CD14-positive monocyte (primary cell): ENCODE data around the gene ANKRD2. TPM values are rescaled to one million over a fixed set of nuclear protein-coding genes. Genes with fewer than 3 reads are reported as not detected.

Source experiments
- DNase-seq, 3 donors: peaks; one replicate each; pipeline ENCODE4 v3.0.0-alpha.2; 2011 to 2022
- H2AFZ ChIP-seq: 2 replicates; pipeline ENCODE4 v1.6.0; 2012; ENCODE audit warnings: mild to moderate bottlenecking, low read depth, low read length, inconsistent platforms; ENCODE audit not compliant: insufficient read depth, poor library complexity, severe bottlenecking
- H3K27ac ChIP-seq, 2 donors: 1 replicate in 1 of 2; 2 replicates in 1 of 2; pipeline ENCODE4 v1.5.1; 2012 to 2013; ENCODE audit warnings: low read length in 2 of 2, control low read depth in 1 of 2, inconsistent platforms in 1 of 2, low read depth in 1 of 2, mild to moderate bottlenecking in 1 of 2
- H3K27me3 ChIP-seq, 2 donors: one replicate each; pipeline versions ENCODE4 v1.6.0 to v1.6.1; 2011 to 2013; ENCODE audit warnings: low read length in 2 of 2; ENCODE audit not compliant: control insufficient read depth in 2 of 2, insufficient read depth in 2 of 2
- H3K36me3 ChIP-seq, 2 donors: replicated peaks in 1 of 2; 1 replicate in 1 of 2; 2 replicates in 1 of 2; pipeline versions ENCODE4 v1.5.1 to v1.6.1; 2012 to 2013; ENCODE audit warnings: low read length in 2 of 2, control low read depth in 1 of 2, inconsistent platforms in 1 of 2, mild to moderate bottlenecking in 1 of 2; ENCODE audit not compliant: insufficient read depth in 2 of 2, control insufficient read depth in 1 of 2
- H3K4me1 ChIP-seq, 2 donors: 1 replicate in 1 of 2; 2 replicates in 1 of 2; pipeline versions ENCODE4 v1.5.1 to v1.6.1; 2012 to 2013; ENCODE audit warnings: low read length in 2 of 2, control low read depth in 1 of 2, inconsistent platforms in 1 of 2, mild to moderate bottlenecking in 1 of 2, moderate library complexity in 1 of 2; ENCODE audit not compliant: insufficient read depth in 2 of 2, control insufficient read depth in 1 of 2
- H3K4me2 ChIP-seq: replicated peaks from 2 replicates; pipeline ENCODE3; 2012; ENCODE audit warnings: low read length, moderate library complexity, mild to moderate bottlenecking; ENCODE audit not compliant: poor library complexity, severe bottlenecking; ENCODE audit errors: extremely low read depth
- H3K4me3 ChIP-seq, 3 experiments: fragments of 200-600 bp in 1 of 3; sonication (generic) in 1 of 3; replicated peaks in 1 of 3; 1 replicate in 2 of 3; 2 replicates in 1 of 3; pipeline ENCODE4 v1.5.1; 2011 to 2013; ENCODE audit warnings: low read length in 3 of 3, mild to moderate bottlenecking in 3 of 3, control low read depth in 2 of 3, low read depth in 2 of 3, inconsistent platforms in 1 of 3, moderate library complexity in 1 of 3
- H3K79me2 ChIP-seq: 2 replicates; pipeline ENCODE4 v1.6.0; 2012; ENCODE audit warnings: mild to moderate bottlenecking, control low read depth, inconsistent platforms, low read length, moderate library complexity; ENCODE audit not compliant: insufficient read depth
- H3K9ac ChIP-seq: 2 replicates; pipeline ENCODE4 v1.6.0; 2017; ENCODE audit warnings: low read length, mild to moderate bottlenecking; ENCODE audit not compliant: insufficient read depth, poor library complexity, severe bottlenecking
- H3K9me3 ChIP-seq, 2 donors: replicated peaks in 1 of 2; 1 replicate in 1 of 2; 2 replicates in 1 of 2; pipeline versions ENCODE4 v1.5.1 to v1.6.1; 2012 to 2013; ENCODE audit warnings: low read length in 2 of 2, control low read depth in 1 of 2; ENCODE audit not compliant: control insufficient read depth in 1 of 2, insufficient read depth in 1 of 2
- H4K20me1 ChIP-seq: 2 replicates; pipeline ENCODE4 v1.6.0; 2012; ENCODE audit warnings: mild to moderate bottlenecking, low read length, control low read depth, moderate library complexity; ENCODE audit not compliant: insufficient read depth
- H3K27ac Mint-ChIP-seq, 7 donors: one replicate each; pipeline ENCODE4 v1.8.0; 2020; ENCODE audit warnings: mild to moderate bottlenecking in 7 of 7, mixed read lengths in 7 of 7, moderate library complexity in 6 of 7, inconsistent platforms in 2 of 7
- H3K27me3 Mint-ChIP-seq, 3 donors: one replicate each; pipeline ENCODE4 v1.8.0; 2021 to 2022; ENCODE audit warnings: low read depth in 3 of 3, mild to moderate bottlenecking in 3 of 3, mixed read lengths in 3 of 3, moderate library complexity in 3 of 3, inconsistent platforms in 1 of 3
- H3K36me3 Mint-ChIP-seq, 2 donors: one replicate each; pipeline ENCODE4 v1.8.0; 2020; ENCODE audit warnings: mixed read lengths in 2 of 2, inconsistent platforms in 1 of 2, mild to moderate bottlenecking in 1 of 2
- H3K4me1 Mint-ChIP-seq: one replicate; pipeline ENCODE4 v1.8.0; 2020; ENCODE audit warnings: mild to moderate bottlenecking, mixed read lengths
- H3K4me3 Mint-ChIP-seq, 2 donors: one replicate each; pipeline ENCODE4 v1.8.0; 2020; ENCODE audit warnings: mild to moderate bottlenecking in 2 of 2, mixed read lengths in 2 of 2, moderate library complexity in 1 of 2
- H3K9me3 Mint-ChIP-seq, 7 donors: one replicate each; pipeline ENCODE4 v1.8.0; 2020 to 2022; ENCODE audit warnings: mixed read lengths in 7 of 7, mild to moderate bottlenecking in 6 of 7, moderate library complexity in 6 of 7, inconsistent platforms in 2 of 7
- CTCF ChIP-seq: fragments of 200-600 bp; IDR thresholded peaks from one replicate; pipeline ENCODE4 v1.8.0; 2022; ENCODE audit warnings: antibody characterized with exemption, mild to moderate bottlenecking
- WGBS: methylation state at CpG from one replicate; pipeline ENCODE4 v1.1.5; 2013; ENCODE audit warnings: missing lambda C conversion rate; ENCODE audit not compliant: insufficient coverage; 5-methylcytosine and 5-hydroxymethylcytosine counted together
- intact Hi-C, 2 donors: fragments of 100-400 bp; cut with micrococcal nuclease; formaldehyde crosslinking; loops; one replicate each; pipeline versions ENCODE4 v1.15.0 to v1.15.1; 2023
- polyA plus RNA-seq, 3 donors: library from polyadenylated mRNA; depleted of rRNA in 1 of 3; unstranded in 2 of 3; stranded (reverse) in 1 of 3; fragments of 300-500 nt in 2 of 3; fragments of >200 nt in 1 of 3; fragmentation: Illumina TruSeq in 2 of 3; gene quantifications; 1 replicate in 2 of 3; 2 replicates in 1 of 3; pipeline ENCODE4 v1.2.3, GENCODE V29; 2012 to 2021

ANKRD2 gene
- polyA plus RNA-seq, 3 donors, result not detected

GRCh38 chr10:97597778-97598177 is 25.2 kb downstream of the ANKRD2 start:
- no peak overlapping the region for H3K27ac ChIP-seq
- H3K4me3 ChIP-seq, result no peak overlapping the region
- no peaks in the 10 kb centered on the region for H3K9me3 Mint-ChIP-seq
- intact Hi-C loops, result no loop called here
- no peak for DNase-seq
- H4K20me1 ChIP-seq, result no peaks in the 10 kb centered on the region
- no peaks in the 10 kb centered on the region for H3K27me3 ChIP-seq
- no peak overlapping the region for H3K4me3 Mint-ChIP-seq
- H3K36me3 ChIP-seq, result no peaks in the 10 kb centered on the region
- H3K4me1 Mint-ChIP-seq, result no peaks in the 10 kb centered on the region
- H3K4me2 ChIP-seq, result no peak overlapping the region
- H2AFZ ChIP-seq, result no peak overlapping the region
- H3K27ac Mint-ChIP-seq, result peak overlapping the region in 1 of 7 donors; percentile 40
- no peaks in the 10 kb centered on the region for H3K79me2 ChIP-seq
- TF ChIP-seq CTCF, result no peak
- no peaks in the 10 kb centered on the region for H3K9me3 ChIP-seq
- no peak overlapping the region for H3K9ac ChIP-seq
- H3K4me1 ChIP-seq, result no peaks in the 10 kb centered on the region
- peaks cover 0 to 4% (median 4%) of the 10 kb centered on the region in 3 donors for H3K27me3 Mint-ChIP-seq
- WGBS, result no CpG with 5 or more reads among the region's 2 CpGs
- no peaks in the 10 kb centered on the region for H3K36me3 Mint-ChIP-seq

GRCh38 chr10:97598407-97599271 is 26.1 kb downstream of the ANKRD2 start:
- H3K36me3 Mint-ChIP-seq, result no peaks in the 10 kb centered on the region
- no peak overlapping the region for H3K27ac ChIP-seq
- H3K9ac ChIP-seq, result no peak overlapping the region
- H3K4me1 Mint-ChIP-seq, result no peaks in the 10 kb centered on the region
- H3K4me1 ChIP-seq, result no peaks in the 10 kb centered on the region
- H3K79me2 ChIP-seq, result no peaks in the 10 kb centered on the region
- H3K4me2 ChIP-seq, result no peak overlapping the region
- no peaks in the 10 kb centered on the region for H4K20me1 ChIP-seq
- no peaks in the 10 kb centered on the region for H3K36me3 ChIP-seq
- no peak overlapping the region for H3K4me3 Mint-ChIP-seq
- TF ChIP-seq CTCF, result no peak
- 75% methylated on average over 12 of the region's 19 CpGs for WGBS
- H3K27me3 ChIP-seq, result no peaks in the 10 kb centered on the region
- peaks cover 0 to 1% (median 0%) of the 10 kb centered on the region in 7 donors for H3K9me3 Mint-ChIP-seq
- H3K27me3 Mint-ChIP-seq, result peaks cover 0 to 4% (median 2%) of the 10 kb centered on the region in 3 donors
- H2AFZ ChIP-seq, result no peak overlapping the region
- H3K27ac Mint-ChIP-seq, result peak overlapping the region in 1 of 7 donors; percentile 1
- DNase-seq, result no peak
- intact Hi-C loops, result no loop called here
- no peaks in the 10 kb centered on the region for H3K9me3 ChIP-seq
- H3K4me3 ChIP-seq, result no peak overlapping the region
